DND-41 (cell line): ENCODE results near the gene KIAA0753.

Experiments used
- EZH2 ChIP-seq: IDR thresholded peaks from 3 replicates; pipeline ENCODE4 v1.6.1; 2012; ENCODE audit warnings: borderline replicate concordance, low read depth, mild to moderate bottlenecking, moderate library complexity, low read length, inconsistent platforms; ENCODE audit not compliant: severe bottlenecking
- TF ChIP-seq, protein P1 (sequence below): IDR thresholded peaks from 2 replicates; pipeline ENCODE4 v1.5.1; 2012; ENCODE audit warnings: borderline replicate concordance, low read length, moderate library complexity, mild to moderate bottlenecking; ENCODE audit not compliant: poor library complexity, severe bottlenecking; ENCODE audit errors: extremely low read depth

- TF ChIP-seq, protein P1, sequence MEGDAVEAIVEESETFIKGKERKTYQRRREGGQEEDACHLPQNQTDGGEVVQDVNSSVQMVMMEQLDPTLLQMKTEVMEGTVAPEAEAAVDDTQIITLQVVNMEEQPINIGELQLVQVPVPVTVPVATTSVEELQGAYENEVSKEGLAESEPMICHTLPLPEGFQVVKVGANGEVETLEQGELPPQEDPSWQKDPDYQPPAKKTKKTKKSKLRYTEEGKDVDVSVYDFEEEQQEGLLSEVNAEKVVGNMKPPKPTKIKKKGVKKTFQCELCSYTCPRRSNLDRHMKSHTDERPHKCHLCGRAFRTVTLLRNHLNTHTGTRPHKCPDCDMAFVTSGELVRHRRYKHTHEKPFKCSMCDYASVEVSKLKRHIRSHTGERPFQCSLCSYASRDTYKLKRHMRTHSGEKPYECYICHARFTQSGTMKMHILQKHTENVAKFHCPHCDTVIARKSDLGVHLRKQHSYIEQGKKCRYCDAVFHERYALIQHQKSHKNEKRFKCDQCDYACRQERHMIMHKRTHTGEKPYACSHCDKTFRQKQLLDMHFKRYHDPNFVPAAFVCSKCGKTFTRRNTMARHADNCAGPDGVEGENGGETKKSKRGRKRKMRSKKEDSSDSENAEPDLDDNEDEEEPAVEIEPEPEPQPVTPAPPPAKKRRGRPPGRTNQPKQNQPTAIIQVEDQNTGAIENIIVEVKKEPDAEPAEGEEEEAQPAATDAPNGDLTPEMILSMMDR, result no peak
- no peak for TF ChIP-seq EZH2
Measured at GRCh38 chr17:6660805-6661463, 20.4 kb upstream of the KIAA0753 start.
